WI38 (cell line): ENCODE measurements around the gene COL15A1.

Experiments used
- H3K4me3 ChIP-seq: 2 replicates; pipeline ENCODE4 v1.5.1; 2011; ENCODE audit warnings: low read depth, mild to moderate bottlenecking, control low read depth, low read length
- CTCF ChIP-seq: IDR thresholded peaks from 2 replicates; pipeline ENCODE4 v1.5.1; 2012; ENCODE audit warnings: low read depth, mild to moderate bottlenecking, control low read depth, low read length

COL15A1 gene

GRCh38 chr9:98943682-98944056 is at the start of gene COL15A1:
TSS of gene COL15A1 (plus strand) at chr9:98943907. CDS start at chr9:98944062, 155 bp downstream.
- no peak for TF ChIP-seq CTCF
- peak within 1 kb of the TSS; percentile 67 for H3K4me3 ChIP-seq

- no peak for TF ChIP-seq CTCF
- no peak overlapping the region for H3K4me3 ChIP-seq
Measured at GRCh38 chr9:98894171-98894570, 49.5 kb upstream of the COL15A1 start.

- TF ChIP-seq CTCF, result no peak
- no peak overlapping the region for H3K4me3 ChIP-seq
Measured at GRCh38 chr9:98894761-98895160, 48.9 kb upstream of the COL15A1 start.

- no peak for TF ChIP-seq CTCF
- H3K4me3 ChIP-seq, result no peak overlapping the region
Measured at GRCh38 chr9:98896632-98897031, 47.1 kb upstream of the COL15A1 start.

GRCh38 chr9:98897745-98898144 is 46.0 kb upstream of the COL15A1 start:
- TF ChIP-seq CTCF, result no peak
- H3K4me3 ChIP-seq, result no peak overlapping the region

- H3K4me3 ChIP-seq, result no peak overlapping the region
Measured at GRCh38 chr9:98899408-98900056, 44.2 kb upstream of the COL15A1 start.

More at GRCh38 chr9:98899408-98900056, 44.2 kb upstream of the COL15A1 start:
- no peak for TF ChIP-seq CTCF
